GM19324 (cell line): ENCODE data around the gene PRUNE1.
A peak's percentile ranks its signal among the peaks of the same experiment; 100 is the strongest.

ENCODE experiments used
- ATAC-seq: cut with Tn5 transposase; IDR thresholded peaks from one replicate; pipeline ENCODE4 v1.9.1; 2021; ENCODE audit warnings: mild to moderate bottlenecking, moderate library complexity; ENCODE audit not compliant: unreplicated experiment, low FRiP score

The PRUNE1 gene

DNA sequence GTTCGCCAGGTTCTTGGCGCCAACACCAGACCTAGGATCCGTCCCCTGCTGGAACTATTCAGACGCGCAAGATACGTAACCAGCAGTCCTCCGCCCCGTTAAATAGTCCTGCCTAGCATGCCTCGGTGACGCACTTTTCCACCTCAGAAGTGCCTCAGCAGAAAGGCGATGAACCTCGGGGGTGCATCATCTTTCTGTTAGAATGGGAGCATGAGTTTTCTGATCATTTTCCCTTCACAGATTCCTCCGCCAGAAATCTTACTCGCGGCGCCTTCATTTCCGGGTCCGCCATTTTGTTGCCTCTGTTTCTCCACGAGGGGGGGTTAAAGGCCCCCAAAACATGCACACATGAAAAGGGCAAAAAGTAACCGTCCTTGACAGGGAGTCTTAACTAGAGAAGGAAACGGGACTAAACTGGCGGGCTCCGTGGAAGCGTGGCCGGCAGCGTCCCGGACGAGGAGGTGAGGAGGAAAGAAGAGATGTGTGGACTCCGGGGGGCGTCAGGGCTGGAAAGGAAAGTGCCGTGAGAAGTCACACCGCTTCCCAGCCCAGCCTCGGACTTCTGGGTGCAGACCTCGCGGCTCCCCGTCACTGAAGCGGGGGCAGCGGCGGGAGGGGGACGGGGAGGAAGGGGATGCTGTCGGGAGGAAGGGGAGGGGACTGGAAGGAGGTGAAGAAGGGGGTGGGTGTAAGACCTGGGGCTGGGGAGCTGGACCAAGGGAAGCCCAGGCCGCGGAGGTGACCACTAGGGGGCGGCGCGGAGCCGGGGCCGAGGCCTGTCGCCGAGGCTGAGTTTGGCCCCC is 62.4 kb downstream of the PRUNE1 start, which contains the start of gene GABPB2:
TSS of gene GABPB2 (plus strand) at position 288 of the 803 bp plus-strand sequence. CDS start 17,429 bp downstream, outside the sequence.
- peak; percentile 86 for ATAC-seq

DNA sequence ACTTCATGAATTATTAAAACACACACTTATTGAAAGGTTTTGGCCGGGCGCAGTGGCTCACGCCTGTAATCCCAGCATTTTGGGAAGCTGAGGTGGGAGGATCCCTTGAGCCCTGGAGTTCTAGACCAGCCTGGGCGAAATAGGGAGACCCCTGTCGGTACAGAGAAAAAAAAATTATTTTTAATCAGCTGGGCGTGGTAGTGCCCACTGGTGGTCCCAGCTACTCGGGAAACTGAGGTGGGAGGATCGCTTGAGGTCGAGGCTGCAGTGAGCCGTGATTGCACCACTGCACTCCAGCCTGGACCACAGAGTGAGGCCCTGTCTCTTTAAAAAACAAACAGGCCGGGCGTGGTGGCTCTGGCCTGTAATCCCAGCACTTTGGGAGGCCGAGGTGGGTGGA is 64.0 kb downstream of the PRUNE1 start:
- no peak for ATAC-seq
